IMR-90 (cell line): ENCODE results near the gene KIF16B. TPM values are rescaled to one million over a fixed set of nuclear protein-coding genes. Genes with fewer than 3 reads are reported as not detected.

ENCODE experiments used
- ATAC-seq: fragments of 200-7000 bp; cut with Tn5 transposase; 2 replicates; pipeline ENCODE4 v1.9.1; 2020; ENCODE audit warnings: low read depth, mild to moderate bottlenecking, moderate library complexity
- BruUV-seq: library from RNA; stranded (reverse); fragments of 400-500 nt; replicated peaks from 2 replicates; lab custom pipeline; 2021; lab: Mats Ljungman, UMichigan
- CTCF ChIA-PET: fragments of 300-600 bp; formaldehyde crosslinking; extraction: SDS; loops from one replicate; lab custom pipeline; 2021; ENCODE audit warnings: antibody characterized with exemption; lab: Yijun Ruan, JAX
- POLR2A ChIA-PET: fragments of 300-600 bp; sonication (Branson Sonifier 250); formaldehyde crosslinking; loops from one replicate; lab custom pipeline; 2022; ENCODE audit warnings: antibody characterized with exemption; ENCODE audit not compliant: unreplicated experiment; lab: Charles Lee
- DNase-seq: peaks from one replicate; pipeline ENCODE4 v3.0.0; 2013
- H2AFZ ChIP-seq: replicated peaks from 2 replicates; pipeline ENCODE3; 2013; ENCODE audit warnings: low read length, mild to moderate bottlenecking; ENCODE audit not compliant: poor library complexity
- H2AK5ac ChIP-seq: 2 replicates; pipeline ENCODE4 v1.6.1; 2013; ENCODE audit warnings: low read depth, low read length, inconsistent platforms
- H2AK9ac ChIP-seq: replicated peaks from 2 replicates; pipeline ENCODE3; 2013; ENCODE audit warnings: mild to moderate bottlenecking, low read depth, low read length, moderate library complexity; ENCODE audit not compliant: poor library complexity
- H2BK120ac ChIP-seq: 2 replicates; pipeline ENCODE4 v1.6.1; 2013; ENCODE audit warnings: low read depth, low read length, inconsistent platforms
- H2BK15ac ChIP-seq: 3 replicates; pipeline ENCODE4 v1.6.1; 2013; ENCODE audit warnings: low read depth, low read length, inconsistent platforms
- H2BK20ac ChIP-seq: 2 replicates; pipeline ENCODE4 v1.6.1; 2013; ENCODE audit warnings: low read depth, mild to moderate bottlenecking, inconsistent platforms, low read length, moderate library complexity
- H2BK5ac ChIP-seq: 2 replicates; pipeline ENCODE4 v1.6.1; 2013; ENCODE audit warnings: mild to moderate bottlenecking, low read depth, low read length, inconsistent platforms; ENCODE audit not compliant: poor library complexity, severe bottlenecking
- H3K14ac ChIP-seq: replicated peaks from 2 replicates; pipeline ENCODE4 v1.6.1; 2013; ENCODE audit warnings: low read depth, low read length, inconsistent platforms
- H3K18ac ChIP-seq: 2 replicates; pipeline ENCODE4 v1.6.1; 2013; ENCODE audit warnings: low read depth, low read length, control low read depth
- H3K23ac ChIP-seq: 2 replicates; pipeline ENCODE4 v1.6.1; 2013; ENCODE audit warnings: low read depth, low read length, inconsistent platforms
- H3K27ac ChIP-seq: 2 replicates; pipeline ENCODE4 v1.5.1; 2013; ENCODE audit warnings: mild to moderate bottlenecking, control low read depth, low read length; ENCODE audit not compliant: insufficient read depth
- H3K27me3 ChIP-seq: 2 replicates; pipeline ENCODE4 v1.6.1; 2013; ENCODE audit warnings: low read length; ENCODE audit not compliant: control insufficient read depth, insufficient read depth
- H3K36me3 ChIP-seq: 2 replicates; pipeline ENCODE4 v1.6.1; 2013; ENCODE audit warnings: low read length, mixed read lengths; ENCODE audit not compliant: control insufficient read depth, insufficient read depth
- H3K4ac ChIP-seq: 2 replicates; pipeline ENCODE4 v1.6.1; 2013; ENCODE audit warnings: low read depth, low read length, inconsistent platforms
- H3K4me1 ChIP-seq: 2 replicates; pipeline ENCODE4 v1.6.1; 2013; ENCODE audit warnings: low read length, mixed read lengths; ENCODE audit not compliant: control insufficient read depth, insufficient read depth
- H3K4me2 ChIP-seq: 2 replicates; pipeline ENCODE4 v1.6.1; 2013; ENCODE audit warnings: low read depth, mild to moderate bottlenecking, control low read depth, low read length, moderate library complexity
- H3K4me3 ChIP-seq: 2 replicates; pipeline ENCODE4 v1.5.1; 2013; ENCODE audit warnings: low read depth, mild to moderate bottlenecking, control low read depth, low read length, moderate library complexity; ENCODE audit not compliant: insufficient read depth
- H3K56ac ChIP-seq: 2 replicates; pipeline ENCODE4 v1.6.1; 2013; ENCODE audit warnings: low read length, inconsistent platforms; ENCODE audit not compliant: insufficient read depth; ENCODE audit errors: extremely low read depth
- H3K79me1 ChIP-seq, 2 experiments: 2 replicates each; pipeline ENCODE4 v1.6.1; 2013; ENCODE audit warnings: low read length in 2 of 2, inconsistent platforms in 1 of 2, low read depth in 1 of 2
- H3K9ac ChIP-seq: 2 replicates; pipeline ENCODE4 v1.6.1; 2013; ENCODE audit warnings: low read depth, low read length, control low read depth
- H3K9me1 ChIP-seq: 2 replicates; pipeline ENCODE4 v1.6.1; 2013; ENCODE audit warnings: low read length, inconsistent platforms; ENCODE audit not compliant: insufficient read depth
- H3K9me3 ChIP-seq: 2 replicates; pipeline ENCODE4 v1.6.1; 2013; ENCODE audit warnings: low read length; ENCODE audit not compliant: control insufficient read depth, insufficient read depth
- H4K20me1 ChIP-seq: 2 replicates; pipeline ENCODE4 v1.6.1; 2013; ENCODE audit warnings: low read length, inconsistent platforms; ENCODE audit not compliant: insufficient read depth
- H4K5ac ChIP-seq: 2 replicates; pipeline ENCODE4 v1.6.1; 2013; ENCODE audit warnings: mild to moderate bottlenecking, low read depth, low read length, control low read depth
- H4K8ac ChIP-seq, 2 experiments: 2 replicates each; pipeline ENCODE4 v1.6.1; 2013; ENCODE audit warnings: low read depth in 2 of 2, low read length in 2 of 2, control low read depth in 1 of 2, inconsistent platforms in 1 of 2
- H4K91ac ChIP-seq: 2 replicates; pipeline ENCODE4 v1.6.1; 2013; ENCODE audit warnings: low read depth, low read length, inconsistent platforms; ENCODE audit not compliant: insufficient read depth
- FOS ChIP-seq: fragments of 150-350 bp; IDR thresholded peaks from 2 replicates; pipeline ENCODE4 v1.6.1; 2016; ENCODE audit warnings: low read depth, low read length
- RAD21 ChIP-seq: IDR thresholded peaks from 2 replicates; pipeline ENCODE4 v1.6.1; 2012; ENCODE audit warnings: low read length, improper control_type of control experiment
- RFX5 ChIP-seq: IDR thresholded peaks from 2 replicates; pipeline ENCODE4 v1.8.0; 2012; ENCODE audit warnings: low read depth, mild to moderate bottlenecking, low read length, moderate library complexity
- WGBS, 2 experiments: methylation state at CpG; one replicate each; pipeline versions ENCODE4 v1.1.5 to v1.1.7; 2013; ENCODE audit warnings: missing lambda C conversion rate in 2 of 2; ENCODE audit not compliant: insufficient read length in 1 of 2; ENCODE audit errors: extremely low coverage in 2 of 2; 5-methylcytosine and 5-hydroxymethylcytosine counted together
- dilution Hi-C: fragments of 300-500 bp; cut with HindIII; formaldehyde crosslinking; loops from one replicate; pipeline ENCODE4 v1.14.3; 2018; ENCODE audit warnings: low sequenced_read_pairs; ENCODE audit not compliant: unreplicated experiment
- in situ Hi-C: fragments of 300-500 bp; cut with MboI; formaldehyde crosslinking; loops from 3 replicates; pipeline ENCODE4 v1.14.3; 2019; ENCODE audit warnings: low sequenced_read_pairs, inconsistent platforms, mixed read lengths
- intact Hi-C: fragments of 100-400 bp; cut with micrococcal nuclease; formaldehyde crosslinking; loops from 2 replicates; pipeline ENCODE4 v1.10.0; 2022
- polyA plus RNA-seq, 3 experiments: library from polyadenylated mRNA; depleted of rRNA; stranded (reverse); fragments of >200 nt; gene quantifications; 2 replicates each; pipeline ENCODE4 v1.2.3, GENCODE V29; 2012; ENCODE audit warnings: low replicate concordance in 1 of 3
- total RNA-seq: library from RNA; depleted of rRNA; stranded (reverse); fragments of >200 nt; gene quantifications from 2 replicates; pipeline ENCODE4 v1.2.3, GENCODE V29; 2012

KIF16B gene
- total and polyA plus RNA-seq, 2 of the 4 experiments (the other 2 are of a cell fraction) = 4.7 to 10.0 TPM

GRCh38 chr20:16562259-16562658 lies 11.0 kb downstream of the KIF16B start:
- intact Hi-C loops = no loop called here
- H3K9me3 ChIP-seq = no peaks in the 10 kb centered on the region
- peaks cover 6 to 8% of the 10 kb centered on the region in 2 experiments; a peak in 3 of 4 replicates for H3K79me1 ChIP-seq
- no peak overlapping the region for H2AFZ ChIP-seq
- no peak overlapping the region for H4K5ac ChIP-seq
- no peak overlapping the region for H3K18ac ChIP-seq
- no CpG with 5 or more reads among the region's 10 CpGs for WGBS, 2 experiments
- DNase-seq = no peak
- no peak overlapping the region for H2BK20ac ChIP-seq
- no peak overlapping the region for H2AK9ac ChIP-seq
- CTCF ChIA-PET = no interaction called here
- no peaks in the 10 kb centered on the region for H3K9me1 ChIP-seq
- H3K4ac ChIP-seq = no peak overlapping the region
- H2BK15ac ChIP-seq = no peak overlapping the region
- H3K27ac ChIP-seq = no peak overlapping the region
- no peaks in the 10 kb centered on the region for H3K4me1 ChIP-seq
- H3K23ac ChIP-seq = no peak overlapping the region
- H2BK5ac ChIP-seq = no peak overlapping the region
- no peaks in the 10 kb centered on the region for H4K20me1 ChIP-seq
- H3K14ac ChIP-seq = no peak overlapping the region
- no peak overlapping the region for H4K8ac ChIP-seq
- H3K4me2 ChIP-seq = no peak overlapping the region
- TF ChIP-seq RAD21 (no peak), RFX5 (no peak), FOS (no peak)
- no peak overlapping the region for H4K91ac ChIP-seq
- BruUV-seq = no TSS peak
- POLR2A ChIA-PET = no interaction called here
- in situ Hi-C loops = no loop called here
- no peak overlapping the region for H3K9ac ChIP-seq
- dilution Hi-C loops = no loop called here
- no peaks in the 10 kb centered on the region for H3K27me3 ChIP-seq
- H3K36me3 ChIP-seq = no peaks in the 10 kb centered on the region
- H3K56ac ChIP-seq = no peak overlapping the region
- H2AK5ac ChIP-seq = no peak overlapping the region
- no peak overlapping the region for H2BK120ac ChIP-seq
- H3K4me3 ChIP-seq = no peak overlapping the region
- ATAC-seq = no peak
